Neural progenitor cell (in vitro differentiated cells): Measurements from ENCODE around the gene YTHDF1. TPM values are rescaled to one million over a fixed set of nuclear protein-coding genes. Genes with fewer than 3 reads are reported as not detected.

ENCODE experiments used
- DNase-seq: peaks from one replicate; pipeline ENCODE4 v3.0.0-alpha.2; 2016; ENCODE audit warnings: low spot score
- H2AFZ ChIP-seq: fragments of 200-600 bp; sonication (generic); replicated peaks from 2 replicates; pipeline ENCODE4 v1.6.1; 2016; ENCODE audit warnings: antibody characterized with exemption
- H3F3A ChIP-seq: fragments of 200-600 bp; sonication (generic); 2 replicates; pipeline ENCODE4 v1.6.1; 2016; ENCODE audit warnings: antibody characterized with exemption, low read depth
- H3K27ac ChIP-seq: fragments of 200-600 bp; sonication (generic); 2 replicates; pipeline ENCODE4 v1.5.1; 2016; ENCODE audit warnings: mild to moderate bottlenecking
- H3K27me3 ChIP-seq: fragments of 200-600 bp; sonication (generic); 2 replicates; pipeline ENCODE4 v1.6.1; 2016; ENCODE audit warnings: mild to moderate bottlenecking, moderate library complexity
- H3K36me3 ChIP-seq: fragments of 200-600 bp; sonication (generic); 2 replicates; pipeline ENCODE4 v1.5.1; 2016
- H3K4me1 ChIP-seq: fragments of 200-600 bp; sonication (generic); 2 replicates; pipeline ENCODE4 v1.6.1; 2016; ENCODE audit warnings: mixed run types
- H3K4me2 ChIP-seq: fragments of 200-600 bp; sonication (generic); 2 replicates; pipeline ENCODE4 v1.6.1; 2016
- H3K4me3 ChIP-seq: fragments of 200-600 bp; sonication (generic); 2 replicates; pipeline ENCODE4 v1.5.1; 2016
- H3K79me2 ChIP-seq: fragments of 200-600 bp; sonication (generic); 2 replicates; pipeline ENCODE4 v1.6.1; 2016; ENCODE audit warnings: low read depth
- H3K9ac ChIP-seq: fragments of 200-600 bp; sonication (generic); 2 replicates; pipeline ENCODE4 v1.6.1; 2016
- H3K9me3 ChIP-seq: fragments of 200-600 bp; sonication (generic); 2 replicates; pipeline ENCODE4 v1.5.1; 2016; ENCODE audit warnings: low read depth
- H4K20me1 ChIP-seq: fragments of 200-600 bp; sonication (generic); 2 replicates; pipeline ENCODE4 v1.6.1; 2016; ENCODE audit warnings: low read depth
- H3K27ac Mint-ChIP-seq: 3 replicates; pipeline ENCODE4 v1.8.0; 2021; ENCODE audit warnings: mixed read lengths
- H3K27me3 Mint-ChIP-seq: 2 replicates; pipeline ENCODE4 v1.8.0; 2022; ENCODE audit warnings: low read depth, mild to moderate bottlenecking, inconsistent platforms, moderate library complexity, mixed read lengths; ENCODE audit not compliant: insufficient read depth
- H3K36me3 Mint-ChIP-seq: 3 replicates; pipeline ENCODE4 v1.8.0; 2021; ENCODE audit warnings: mixed read lengths
- H3K4me1 Mint-ChIP-seq: 3 replicates; pipeline ENCODE4 v1.8.0; 2021; ENCODE audit warnings: mixed read lengths
- H3K4me3 Mint-ChIP-seq: 3 replicates; pipeline ENCODE4 v1.8.0; 2021; ENCODE audit warnings: mild to moderate bottlenecking, moderate library complexity, mixed read lengths
- H3K9me3 Mint-ChIP-seq: 3 replicates; pipeline ENCODE4 v1.8.0; 2020; ENCODE audit warnings: mixed read lengths
- CTCF ChIP-seq: fragments of 200-600 bp; sonication (generic); IDR thresholded peaks from 2 replicates; pipeline ENCODE4 v1.5.1; 2017; ENCODE audit warnings: antibody characterized with exemption, mild to moderate bottlenecking
- EZH2 ChIP-seq: fragments of 200-600 bp; sonication (generic); IDR thresholded peaks from 2 replicates; pipeline ENCODE4 v1.6.1; 2017; ENCODE audit warnings: antibody characterized with exemption, mild to moderate bottlenecking, moderate library complexity
- EZH2phosphoT487 ChIP-seq: fragments of 200-600 bp; sonication (generic); IDR thresholded peaks from 2 replicates; pipeline ENCODE4 v1.6.1; 2017; ENCODE audit warnings: antibody characterized with exemption
- total RNA-seq: library from RNA; depleted of rRNA; stranded (reverse); fragments of >200 nt; gene quantifications from 2 replicates; pipeline ENCODE4 v1.2.3, GENCODE V29; 2015; ENCODE audit warnings: low replicate concordance

Gene YTHDF1
- total RNA-seq, 1 donor from 2014 or later, result 28.1 TPM

GRCh38 chr20:63196768-63197470, 19.0 kb downstream of the YTHDF1 start:
- H4K20me1 ChIP-seq, result peaks cover 81% of the 10 kb centered on the region
- no peaks in the 10 kb centered on the region for H3F3A ChIP-seq
- H2AFZ ChIP-seq, result no peak overlapping the region
- peaks cover 5% of the 10 kb centered on the region for H3K4me1 Mint-ChIP-seq
- no peak overlapping the region for H3K4me3 ChIP-seq
- TF ChIP-seq EZH2phosphoT487, result no peak
- no peak for TF ChIP-seq EZH2
- no peak for TF ChIP-seq CTCF
- H3K27ac ChIP-seq, result no peak overlapping the region
- H3K36me3 Mint-ChIP-seq, result peaks cover 28% of the 10 kb centered on the region
- H3K4me3 Mint-ChIP-seq, result no peak overlapping the region
- H3K9ac ChIP-seq, result no peak overlapping the region
- no peaks in the 10 kb centered on the region for H3K9me3 Mint-ChIP-seq
- no peak overlapping the region for H3K4me2 ChIP-seq
- H3K27me3 ChIP-seq, result no peaks in the 10 kb centered on the region
- peaks cover 65% of the 10 kb centered on the region for H3K79me2 ChIP-seq
- no peaks in the 10 kb centered on the region for H3K9me3 ChIP-seq
- no peaks in the 10 kb centered on the region for H3K4me1 ChIP-seq
- H3K36me3 ChIP-seq, result no peaks in the 10 kb centered on the region
- peaks cover 7% of the 10 kb centered on the region for H3K27me3 Mint-ChIP-seq
- no peak for DNase-seq
- no peak overlapping the region for H3K27ac Mint-ChIP-seq

DNA sequence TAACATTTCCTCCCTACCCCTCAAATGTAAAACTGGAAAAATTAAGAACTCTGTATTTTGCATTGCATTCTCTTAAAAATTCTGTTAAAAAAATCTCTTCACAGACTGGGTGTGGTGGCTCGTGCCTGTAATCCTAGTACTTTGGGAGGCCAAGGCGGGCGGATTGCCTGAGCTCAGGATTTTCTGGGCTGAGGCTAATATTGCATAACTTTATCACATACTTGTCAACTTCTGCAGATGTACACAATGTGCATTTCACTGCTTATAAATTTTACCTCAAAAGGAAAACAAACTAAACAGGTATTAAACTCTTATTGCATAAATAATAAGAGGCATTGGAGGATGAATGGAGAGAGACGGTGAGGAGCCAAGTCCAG, 21.1 kb downstream of the YTHDF1 start:
- Mint-ChIP-seq H3K27ac (no peak overlapping the region), H3K36me3 (peaks cover 20% of the 10 kb centered on the region), H3K4me1 (peaks cover 5% of the 10 kb centered on the region), H3K27me3 (peaks cover 9% of the 10 kb centered on the region), H3K4me3 (no peak overlapping the region), H3K9me3 (no peaks in the 10 kb centered on the region)
- no peak overlapping the region for H3K9ac ChIP-seq
- H3K27ac ChIP-seq, result no peak overlapping the region
- peaks cover 44% of the 10 kb centered on the region for H3K79me2 ChIP-seq
- H3K9me3 ChIP-seq, result no peaks in the 10 kb centered on the region
- no peaks in the 10 kb centered on the region for H3K27me3 ChIP-seq
- peaks cover 60% of the 10 kb centered on the region for H4K20me1 ChIP-seq
- no peak overlapping the region for H3K4me2 ChIP-seq
- H3K4me3 ChIP-seq, result no peak overlapping the region
- H3K36me3 ChIP-seq, result no peaks in the 10 kb centered on the region
- no peaks in the 10 kb centered on the region for H3K4me1 ChIP-seq
- TF ChIP-seq EZH2phosphoT487, result no peak
- no peak for TF ChIP-seq EZH2
- TF ChIP-seq CTCF, result no peak
- no peaks in the 10 kb centered on the region for H3F3A ChIP-seq
- no peak for DNase-seq
- no peak overlapping the region for H2AFZ ChIP-seq

DNA sequence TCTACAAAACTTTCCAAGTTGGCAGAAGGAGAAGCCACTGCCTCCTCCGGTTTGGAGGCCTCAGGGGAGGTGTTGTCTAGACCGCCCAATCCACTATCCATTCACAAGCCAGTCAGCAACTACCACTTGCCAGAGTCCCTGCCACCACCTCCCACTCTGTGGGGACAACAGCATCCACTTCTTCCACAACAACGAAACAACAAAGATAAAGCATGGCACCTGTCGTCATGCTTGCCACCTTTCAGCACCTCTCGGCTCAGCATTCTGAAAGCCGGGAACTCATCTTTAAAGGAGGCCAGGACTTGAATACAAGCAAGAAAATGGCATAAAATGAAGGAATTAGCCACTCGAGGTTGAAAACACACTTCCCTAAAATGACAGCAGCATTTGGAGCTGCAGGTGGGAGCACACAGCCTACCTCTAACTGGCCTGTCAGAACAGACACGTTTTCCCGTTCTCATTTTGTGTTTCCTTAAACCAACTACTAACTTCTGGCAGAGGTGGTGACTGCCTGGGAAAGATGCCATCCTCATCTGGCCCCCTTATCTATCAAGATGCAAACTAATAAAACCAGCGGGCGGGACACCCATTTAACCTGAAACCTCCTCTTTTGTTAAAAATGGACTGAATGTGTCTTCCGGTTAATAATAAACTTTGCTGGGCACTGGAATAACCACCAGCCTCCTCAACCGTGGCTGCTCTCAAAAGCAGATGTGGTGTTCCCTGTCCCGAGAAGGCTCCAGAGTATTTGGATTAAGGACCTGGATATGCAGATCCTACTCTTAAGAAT, 21.7 kb downstream of the YTHDF1 start:
- Histone ChIP-seq H3K9ac (no peak overlapping the region), H3K27ac (no peak overlapping the region), H3K4me3 (no peak overlapping the region), H3F3A (no peaks in the 10 kb centered on the region), H3K36me3 (no peaks in the 10 kb centered on the region), H4K20me1 (peaks cover 54% of the 10 kb centered on the region), H3K9me3 (no peaks in the 10 kb centered on the region), H3K4me2 (no peak overlapping the region), H3K79me2 (peaks cover 38% of the 10 kb centered on the region), H2AFZ (no peak overlapping the region), H3K4me1 (no peaks in the 10 kb centered on the region), H3K27me3 (no peaks in the 10 kb centered on the region)
- Mint-ChIP-seq H3K27me3 (peaks cover 12% of the 10 kb centered on the region), H3K4me3 (no peak overlapping the region), H3K9me3 (no peaks in the 10 kb centered on the region), H3K36me3 (peaks cover 17% of the 10 kb centered on the region), H3K27ac (no peak overlapping the region), H3K4me1 (peaks cover 6% of the 10 kb centered on the region)
- TF ChIP-seq EZH2phosphoT487 (no peak), EZH2 (no peak)
- no peak for DNase-seq

GRCh38 chr20:63192721-63193120, 23.2 kb downstream of the YTHDF1 start:
- Mint-ChIP-seq H3K4me3 (no peak overlapping the region), H3K27ac (no peak overlapping the region), H3K9me3 (no peaks in the 10 kb centered on the region), H3K4me1 (peaks cover 3% of the 10 kb centered on the region), H3K27me3 (peaks cover 11% of the 10 kb centered on the region), H3K36me3 (peaks cover 17% of the 10 kb centered on the region)
- DNase-seq, result no peak
- H3K4me2 ChIP-seq, result no peak overlapping the region
- TF ChIP-seq EZH2phosphoT487, result no peak
- TF ChIP-seq EZH2, result no peak
- TF ChIP-seq CTCF, result no peak
- no peaks in the 10 kb centered on the region for H3K4me1 ChIP-seq
- no peaks in the 10 kb centered on the region for H3K36me3 ChIP-seq
- H4K20me1 ChIP-seq, result peaks cover 39% of the 10 kb centered on the region
- no peak overlapping the region for H2AFZ ChIP-seq
- no peaks in the 10 kb centered on the region for H3K27me3 ChIP-seq
- H3K9ac ChIP-seq, result no peak overlapping the region
- no peaks in the 10 kb centered on the region for H3F3A ChIP-seq
- no peak overlapping the region for H3K27ac ChIP-seq
- no peak overlapping the region for H3K4me3 ChIP-seq
- peaks cover 23% of the 10 kb centered on the region for H3K79me2 ChIP-seq
- no peaks in the 10 kb centered on the region for H3K9me3 ChIP-seq
